ENCODE results near the gene TRIP12.
A peak's percentile ranks its signal among the peaks of the same experiment; 100 is the strongest.

- no peak for TF ChIP-seq CTCF (IDR thresholded peaks at IDR 0.05)
- 0 out of 2 replicates have a peak, but pooled peaks have one; percentile 48 for TF ChIP-seq TCF7L2 (IDR thresholded peaks at IDR 0.05; ENCODE audit: low read depth, low read length)
- no peak for TF ChIP-seq REST (IDR thresholded peaks at IDR 0.05; ENCODE audit: insufficient read depth in 1 of 2, low read depth in 2 of 2, low read length in 1 of 2)
- peak; percentile 21; the same call in 1 of the 2 replicates for TF ChIP-seq POLR2AphosphoS5 (IDR thresholded peaks at IDR 0.05; ENCODE audit: low read depth, low read length)
Measured at GRCh38 chr2:229921892-229922448, at the start of gene TRIP12.
